HCT116 (cell line): ENCODE measurements around the gene GNG12. TPM values are rescaled to one million over a fixed set of nuclear protein-coding genes. Genes with fewer than 3 reads are reported as not detected.

Experiments used
- ATAC-seq: fragments of 200-7000 bp; cut with Tn5 transposase; 2 replicates; pipeline ENCODE4 v1.9.1; 2020; ENCODE audit warnings: mild to moderate bottlenecking, moderate library complexity
- BruUV-seq: library from RNA; stranded (reverse); fragments of 400-500 nt; replicated peaks from 2 replicates; lab custom pipeline; 2021; lab: Mats Ljungman, UMichigan
- CTCF ChIA-PET: fragments of 300-600 bp; sonication (Branson Sonifier 250); formaldehyde crosslinking; loops from one replicate; lab custom pipeline; 2021; ENCODE audit warnings: antibody characterized with exemption; lab: Charles Lee
- POLR2A ChIA-PET: fragments of 300-600, 350-600 bp; sonication (Branson Sonifier 250); formaldehyde crosslinking; loops from one replicate; lab custom pipeline; 2021; ENCODE audit warnings: antibody characterized with exemption; lab: Charles Lee
- RAD21 ChIA-PET, 2 experiments: fragments of 300-600 bp; sonication (Branson Sonifier 250); formaldehyde crosslinking; loops; one replicate each; lab custom pipeline; 2023; ENCODE audit warnings: low total read pairs in 2 of 2; ENCODE audit not compliant: uncharacterized antibody in 2 of 2, unreplicated experiment in 2 of 2, low non-redundant PET in 1 of 2; lab: Charles Lee
- DNase-seq: peaks from one replicate; pipeline ENCODE4 v3.0.0-alpha.2; 2010; ENCODE audit warnings: low read depth, low spot score
- H2AFZ ChIP-seq: fragments of 200-600 bp; shearing (Covaris generic), sonication (generic); 2 replicates; pipeline ENCODE4 v1.6.1; 2017; ENCODE audit warnings: low read depth, mixed run types, mixed read lengths, antibody characterized with exemption, low read length; ENCODE audit not compliant: poor library complexity, severe bottlenecking
- H3K27ac ChIP-seq: 2 replicates; pipeline ENCODE4 v1.5.1; 2012; ENCODE audit warnings: low read depth, low read length
- H3K27me3 ChIP-seq: fragments of 200-600 bp; sonication (generic); 2 replicates; pipeline ENCODE4 v1.6.1; 2016; ENCODE audit warnings: mixed run types, low read length, mixed read lengths; ENCODE audit not compliant: insufficient read depth
- H3K36me3 ChIP-seq, 2 experiments: fragments of 200-500 bp in 1 of 2; fragments of 200-600 bp in 1 of 2; sonication (Bioruptor generic) in 1 of 2; sonication (generic) in 1 of 2; 2 replicates each; pipeline versions ENCODE4 v1.5.1 to v1.6.1; 2014 to 2016; ENCODE audit warnings: low read length in 2 of 2, inconsistent platforms in 1 of 2, mixed read lengths in 1 of 2, mixed run types in 1 of 2; ENCODE audit not compliant: insufficient read depth in 2 of 2, control insufficient read depth in 1 of 2
- H3K4me1 ChIP-seq, 2 experiments: fragments of 200-600 bp in 1 of 2; sonication (generic) in 1 of 2; 2 replicates each; pipeline versions ENCODE4 v1.5.1 to v1.6.1; 2012 to 2017; ENCODE audit warnings: low read length in 2 of 2, inconsistent platforms in 1 of 2, mild to moderate bottlenecking in 1 of 2, mixed read lengths in 1 of 2, mixed run types in 1 of 2, moderate library complexity in 1 of 2; ENCODE audit not compliant: insufficient read depth in 2 of 2, control insufficient read depth in 1 of 2
- H3K4me2 ChIP-seq: fragments of 200-600 bp; sonication (generic); 2 replicates; pipeline ENCODE4 v1.6.1; 2017; ENCODE audit warnings: mixed run types, low read length, mixed read lengths
- H3K4me3 ChIP-seq, 2 experiments: fragments of 200-600 bp in 1 of 2; sonication (generic) in 1 of 2; replicated peaks in 1 of 2; 2 replicates each; pipeline ENCODE4 v1.5.1; 2011 to 2016; ENCODE audit warnings: low read length in 2 of 2, control low read depth in 1 of 2, low read depth in 1 of 2, mild to moderate bottlenecking in 1 of 2, mixed read lengths in 1 of 2, mixed run types in 1 of 2
- H3K79me2 ChIP-seq: fragments of 200-600 bp; sonication (generic); 2 replicates; pipeline ENCODE4 v1.6.1; 2017; ENCODE audit warnings: mild to moderate bottlenecking, mixed run types, low read length, moderate library complexity, mixed read lengths; ENCODE audit not compliant: insufficient read depth
- H3K9ac ChIP-seq: fragments of 200-600 bp; sonication (generic); 2 replicates; pipeline ENCODE4 v1.6.1; 2016; ENCODE audit warnings: low read length, mixed read lengths
- H3K9me2 ChIP-seq: fragments of 200-600 bp; sonication (generic), shearing (Covaris generic); 2 replicates; pipeline ENCODE4 v1.6.1; 2017; ENCODE audit warnings: mixed run types, mild to moderate bottlenecking, moderate library complexity; ENCODE audit not compliant: insufficient read depth
- H3K9me3 ChIP-seq, 2 experiments: fragments of 200-500 bp in 1 of 2; fragments of 200-600 bp in 1 of 2; sonication (Bioruptor generic) in 1 of 2; sonication (generic) in 1 of 2; 2 replicates each; pipeline ENCODE4 v1.6.1; 2014 to 2017; ENCODE audit warnings: low read length in 2 of 2, mixed read lengths in 2 of 2, inconsistent platforms in 1 of 2, low read depth in 1 of 2, mild to moderate bottlenecking in 1 of 2, mixed run types in 1 of 2, moderate library complexity in 1 of 2; ENCODE audit not compliant: control insufficient read depth in 1 of 2, insufficient read depth in 1 of 2
- H4K20me1 ChIP-seq: fragments of 200-600 bp; sonication (generic), shearing (Covaris generic); 2 replicates; pipeline ENCODE4 v1.6.1; 2017; ENCODE audit warnings: mixed run types, mild to moderate bottlenecking, moderate library complexity; ENCODE audit not compliant: insufficient read depth
- CEBPB ChIP-seq: IDR thresholded peaks from 2 replicates; pipeline ENCODE4 v1.6.1; 2012; ENCODE audit warnings: low read depth
- EZH2phosphoT487 ChIP-seq: fragments of 200-600 bp; IDR thresholded peaks from 2 replicates; pipeline ENCODE4 v1.6.1; 2018; ENCODE audit warnings: antibody characterized with exemption, borderline replicate concordance
- FOSL1 ChIP-seq: IDR thresholded peaks from 2 replicates; pipeline ENCODE4 v1.6.1; 2012; ENCODE audit warnings: low read depth
- JUND ChIP-seq: IDR thresholded peaks from 2 replicates; pipeline ENCODE4 v1.6.1; 2012
- POLR2A ChIP-seq: IDR thresholded peaks from 2 replicates; pipeline ENCODE4 v1.7.0; 2011; ENCODE audit warnings: borderline replicate concordance; ENCODE audit not compliant: insufficient read depth, insufficient read length; ENCODE audit errors: extremely low read depth
- POLR2AphosphoS5 ChIP-seq: IDR thresholded peaks from 2 replicates; pipeline ENCODE4 v1.6.1; 2011; ENCODE audit warnings: mild to moderate bottlenecking, low read depth, low read length, moderate library complexity
- SIN3A ChIP-seq: IDR thresholded peaks from 2 replicates; pipeline ENCODE4 v1.6.1; 2012; ENCODE audit warnings: low read depth
- SRF ChIP-seq: IDR thresholded peaks from 2 replicates; pipeline ENCODE4 v1.6.1; 2012; ENCODE audit warnings: low read depth
- TCF7L2 ChIP-seq: IDR thresholded peaks from 2 replicates; pipeline ENCODE4 v1.7.0; 2011; ENCODE audit warnings: borderline replicate concordance, inconsistent platforms; ENCODE audit not compliant: insufficient read depth, insufficient read length; ENCODE audit errors: extremely low read depth
- ZFX ChIP-seq: fragments of 450-650 bp; IDR thresholded peaks from 2 replicates; pipeline ENCODE4 v1.6.1; 2017
- intact Hi-C: fragments of 100-400 bp; cut with micrococcal nuclease; formaldehyde crosslinking; loops from 2 replicates; pipeline ENCODE4 v1.10.0; 2022
- total RNA-seq: library from RNA; stranded (reverse); gene quantifications from one replicate; pipeline ENCODE4 v1.2.1, GENCODE V29; 2021; ENCODE audit not compliant: unreplicated experiment
- TF ChIP-seq, protein P1 (sequence below): IDR thresholded peaks from 2 replicates; pipeline ENCODE4 v1.6.1; 2012
- TF ChIP-seq, protein P2 (sequence below): IDR thresholded peaks from 2 replicates; pipeline ENCODE4 v1.6.1; 2011; ENCODE audit warnings: mild to moderate bottlenecking, low read length, moderate library complexity; ENCODE audit not compliant: insufficient replicate concordance; ENCODE audit errors: extremely low read depth

Gene GNG12
- total RNA-seq, 1 experiment from 2014 or later = 49.6 TPM

DNA sequence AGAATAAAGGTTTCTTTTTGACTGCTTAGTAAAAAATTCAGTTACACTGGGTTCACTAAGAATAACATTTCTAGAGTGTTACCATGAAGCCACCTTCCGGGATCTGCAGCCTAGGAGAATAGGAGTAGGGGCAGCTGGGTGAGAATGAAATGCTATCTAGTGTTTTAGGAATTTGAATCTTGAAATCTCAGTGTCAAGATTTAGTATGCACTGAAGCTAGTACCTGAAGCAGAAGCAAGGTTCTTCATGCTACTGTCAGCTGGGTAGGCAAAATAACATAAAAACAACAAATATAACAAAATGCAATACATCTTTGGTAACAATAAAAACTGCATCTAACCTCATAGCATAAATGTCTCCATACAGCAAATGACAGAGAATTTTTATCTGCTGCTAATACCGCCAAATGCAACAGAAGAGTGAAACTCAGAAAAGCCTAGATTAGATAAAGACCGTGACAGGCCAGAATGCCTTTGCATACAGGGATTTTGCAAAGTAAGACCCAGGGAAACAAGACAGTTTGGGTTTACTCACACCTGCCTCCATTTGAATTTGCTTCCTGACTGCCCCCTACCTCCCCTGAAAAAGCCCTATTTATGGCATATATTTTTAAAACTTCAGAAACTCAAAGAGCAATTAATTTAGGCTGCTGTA, 90.1 kb downstream of the GNG12 start:
- DNase-seq = no peak
- Histone ChIP-seq H3K4me1 (peaks cover 16 to 21% of the 10 kb centered on the region in 2 experiments; a peak in 3 of 4 replicates), H3K27ac (no peak overlapping the region)

DNA sequence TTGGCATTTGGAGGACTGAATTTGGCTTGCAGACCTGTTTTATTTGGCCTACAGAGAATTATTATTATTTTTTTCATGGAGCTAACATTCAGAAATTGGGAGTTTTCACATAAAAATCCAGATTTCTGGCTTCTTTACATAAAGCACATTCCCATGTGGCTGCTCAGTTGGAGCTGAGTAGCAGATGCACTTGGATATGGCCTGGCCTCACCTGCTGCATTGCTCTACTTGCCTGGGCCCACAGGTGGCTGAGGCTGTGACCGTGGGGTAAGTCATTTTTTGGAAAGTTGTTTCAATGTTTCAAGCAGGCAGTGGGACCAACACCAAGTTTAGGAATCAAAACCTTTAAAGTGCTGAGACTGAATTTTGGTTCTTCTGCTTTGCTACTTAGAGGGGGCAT, 91.5 kb downstream of the GNG12 start:
- ChIA-PET CTCF (no interaction called here), POLR2A (interaction anchor here (0.8 to 1.2 kb wide), 2 partner anchors 11 to 57 kb away, joined by 3 read pairs; no protein-coding TSS in a partner anchor), RAD21 (no interaction called here)
- H3K4me3 ChIP-seq = no peak overlapping the region
- TF ChIP-seq POLR2AphosphoS5 = no peak
- TF ChIP-seq SRF = no peak
- TF ChIP-seq ZFX = no peak
- TF ChIP-seq FOSL1 = no peak
- TF ChIP-seq, protein P1, sequence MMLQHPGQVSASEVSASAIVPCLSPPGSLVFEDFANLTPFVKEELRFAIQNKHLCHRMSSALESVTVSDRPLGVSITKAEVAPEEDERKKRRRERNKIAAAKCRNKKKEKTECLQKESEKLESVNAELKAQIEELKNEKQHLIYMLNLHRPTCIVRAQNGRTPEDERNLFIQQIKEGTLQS = no peak
- no peak for TF ChIP-seq SIN3A
- TF ChIP-seq TCF7L2 = no peak
- TF ChIP-seq JUND = no peak
- H3K9me2 ChIP-seq = no peaks in the 10 kb centered on the region
- DNase-seq (no peak), ATAC-seq (no peak)
- no peaks in the 10 kb centered on the region for H3K79me2 ChIP-seq
- H3K27me3 ChIP-seq = no peaks in the 10 kb centered on the region
- H3K27ac ChIP-seq = no peak overlapping the region
- H3K9me3 ChIP-seq = no peaks in the 10 kb centered on the region
- peaks cover 7 to 13% of the 10 kb centered on the region in 2 experiments for H3K4me1 ChIP-seq
- H4K20me1 ChIP-seq = no peaks in the 10 kb centered on the region
- H3K4me2 ChIP-seq = no peak overlapping the region
- intact Hi-C loops = no loop called here
- BruUV-seq = no TSS peak
- H3K36me3 ChIP-seq = no peaks in the 10 kb centered on the region
- no peak overlapping the region for H3K9ac ChIP-seq
- no peak overlapping the region for H2AFZ ChIP-seq

More for the DNA sequence above, 90.1 kb downstream of the GNG12 start:
- H3K27me3 ChIP-seq = no peaks in the 10 kb centered on the region
- H2AFZ ChIP-seq = no peak overlapping the region
- no peak for ATAC-seq
- H4K20me1 ChIP-seq = no peaks in the 10 kb centered on the region
- BruUV-seq = no TSS peak
- no peaks in the 10 kb centered on the region for H3K36me3 ChIP-seq
- intact Hi-C loops = no loop called here
- H3K9me3 ChIP-seq = no peaks in the 10 kb centered on the region
- ChIA-PET POLR2A (interaction anchor here (0.9 kb wide), 1 partner anchor 9 kb away, joined by 3 read pairs; no protein-coding TSS in a partner anchor), RAD21 (no interaction called here), CTCF (interaction anchor here (0.5 kb wide), 1 partner anchor 75 kb away, joined by 6 read pairs; no protein-coding TSS in a partner anchor)
- no peak overlapping the region for H3K4me3 ChIP-seq
- TF ChIP-seq SIN3A = no peak
- TF ChIP-seq EZH2phosphoT487 = no peak
- TF ChIP-seq, protein P2, sequence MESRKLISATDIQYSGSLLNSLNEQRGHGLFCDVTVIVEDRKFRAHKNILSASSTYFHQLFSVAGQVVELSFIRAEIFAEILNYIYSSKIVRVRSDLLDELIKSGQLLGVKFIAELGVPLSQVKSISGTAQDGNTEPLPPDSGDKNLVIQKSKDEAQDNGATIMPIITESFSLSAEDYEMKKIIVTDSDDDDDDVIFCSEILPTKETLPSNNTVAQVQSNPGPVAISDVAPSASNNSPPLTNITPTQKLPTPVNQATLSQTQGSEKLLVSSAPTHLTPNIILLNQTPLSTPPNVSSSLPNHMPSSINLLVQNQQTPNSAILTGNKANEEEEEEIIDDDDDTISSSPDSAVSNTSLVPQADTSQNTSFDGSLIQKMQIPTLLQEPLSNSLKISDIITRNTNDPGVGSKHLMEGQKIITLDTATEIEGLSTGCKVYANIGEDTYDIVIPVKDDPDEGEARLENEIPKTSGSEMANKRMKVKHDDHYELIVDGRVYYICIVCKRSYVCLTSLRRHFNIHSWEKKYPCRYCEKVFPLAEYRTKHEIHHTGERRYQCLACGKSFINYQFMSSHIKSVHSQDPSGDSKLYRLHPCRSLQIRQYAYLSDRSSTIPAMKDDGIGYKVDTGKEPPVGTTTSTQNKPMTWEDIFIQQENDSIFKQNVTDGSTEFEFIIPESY = no peak
- no peak for TF ChIP-seq POLR2A
- no peak for TF ChIP-seq CEBPB
- no peak overlapping the region for H3K4me2 ChIP-seq
- H3K9ac ChIP-seq = no peak overlapping the region
- H3K79me2 ChIP-seq = 0 out of 2 replicates have a peak, but pooled peaks cover 6% of the 10 kb centered on the region
- no peaks in the 10 kb centered on the region for H3K9me2 ChIP-seq
